KOPT-K1 (cell line): ENCODE measurements around the gene FKBP5.
"Not testable (repeated sequence)": the region's sequence is repeated elsewhere in the genome, so short reads cannot be mapped to it uniquely, and the experiment has no call there.

Experiments
- H3K27ac ChIP-seq: fragments of 200-600 bp; sonication (generic); 2 replicates; pipeline ENCODE4 v1.5.1; 2016; ENCODE audit warnings: antibody characterized with exemption, mild to moderate bottlenecking, low read depth, low read length; ENCODE audit not compliant: poor library complexity, severe bottlenecking
- H3K36me3 ChIP-seq: fragments of 200-600 bp; sonication (generic); 2 replicates; pipeline ENCODE4 v1.5.1; 2017; ENCODE audit warnings: antibody characterized with exemption, mild to moderate bottlenecking, low read length, moderate library complexity; ENCODE audit not compliant: insufficient read depth
- H3K9me3 ChIP-seq: fragments of 200-600 bp; sonication (generic); 2 replicates; pipeline ENCODE4 v1.5.1; 2017; ENCODE audit warnings: antibody characterized with exemption, low read length, mild to moderate bottlenecking; ENCODE audit not compliant: insufficient read depth, poor library complexity, severe bottlenecking

The FKBP5 gene

DNA sequence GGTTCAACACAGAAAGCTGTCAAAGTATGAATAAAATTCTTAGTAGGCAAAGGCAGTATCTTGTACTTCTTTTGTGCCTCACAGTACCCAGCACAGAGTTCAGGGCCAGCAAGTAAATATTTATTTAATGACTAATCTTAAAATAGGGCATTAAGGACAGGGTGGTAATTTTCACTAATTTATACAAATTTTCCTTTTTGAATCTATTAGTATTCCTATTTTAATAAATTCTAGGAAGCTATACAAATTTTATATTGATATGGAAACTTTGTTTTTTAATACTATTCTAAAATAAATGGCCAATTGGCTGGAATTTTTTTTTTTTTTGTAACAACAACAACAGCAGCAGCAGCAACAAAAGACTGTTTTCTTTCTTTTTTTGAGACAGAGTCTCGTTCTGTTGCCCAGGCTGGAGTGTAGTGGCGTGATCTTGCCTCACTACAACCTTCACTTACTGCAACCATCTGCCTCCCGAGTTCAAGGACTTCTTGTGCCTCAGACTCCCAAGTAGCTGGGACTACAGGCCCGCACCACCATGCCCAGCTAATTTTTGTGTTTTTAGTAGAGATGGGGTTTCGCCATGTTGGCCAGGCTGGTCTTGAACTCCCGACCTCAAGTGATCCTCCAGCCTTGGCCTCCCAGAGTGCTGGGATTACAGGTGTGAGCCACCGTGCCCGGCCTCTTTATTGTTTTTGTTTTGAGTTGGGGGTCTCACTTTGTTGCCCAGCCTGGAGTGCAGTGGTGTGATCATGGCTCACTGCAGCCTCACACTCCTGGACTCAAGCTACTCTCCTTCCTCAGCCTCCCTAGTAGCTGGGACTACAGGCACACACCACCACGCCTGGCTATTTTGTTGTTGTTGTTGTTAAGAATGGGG lies 85.2 kb downstream of the FKBP5 start:
- Histone ChIP-seq H3K9me3 (no peaks in the 10 kb centered on the region), H3K27ac (no peak overlapping the region), H3K36me3 (peaks cover 31% of the 10 kb centered on the region)

DNA sequence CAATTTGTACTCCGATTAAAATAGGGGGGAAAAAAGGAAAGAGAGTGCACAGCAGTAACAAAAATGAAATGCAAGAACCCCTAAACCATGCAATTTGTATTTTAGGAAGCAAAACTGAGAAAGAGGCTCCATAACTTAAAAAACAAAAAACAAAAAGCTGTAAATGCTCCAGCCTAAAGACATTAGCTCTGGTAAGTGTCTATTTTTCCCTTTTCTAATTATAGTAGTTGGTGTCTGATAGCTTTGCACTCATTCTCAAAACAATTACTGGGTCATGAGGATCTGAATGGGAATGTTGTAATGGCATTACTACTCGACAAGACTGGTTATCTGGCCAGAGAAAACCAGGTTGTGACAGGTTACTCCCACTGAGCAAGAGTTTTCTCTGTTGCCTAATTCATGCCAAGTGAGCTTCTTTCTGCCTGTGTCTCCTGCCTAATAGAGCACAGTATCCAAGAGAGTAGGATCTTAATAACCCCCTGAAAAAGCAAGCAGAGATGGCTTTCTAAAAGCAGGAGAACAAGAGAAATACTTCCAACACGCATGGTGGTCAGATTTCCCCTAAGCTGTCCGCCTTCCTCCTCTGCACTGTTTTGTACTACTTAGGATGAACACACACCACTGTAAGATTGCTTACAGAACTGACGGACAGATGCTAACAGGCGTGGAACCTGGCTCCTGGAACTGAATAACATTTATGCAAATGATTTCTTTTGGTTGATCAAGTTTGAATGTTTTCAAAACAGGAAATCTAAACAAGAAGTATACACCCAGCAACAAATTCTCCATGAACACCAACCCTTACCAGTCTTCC lies 86.4 kb downstream of the FKBP5 start:
- Histone ChIP-seq H3K9me3 (no peaks in the 10 kb centered on the region), H3K36me3 (peaks cover 26% of the 10 kb centered on the region), H3K27ac (peak overlapping the region; percentile 35)

DNA sequence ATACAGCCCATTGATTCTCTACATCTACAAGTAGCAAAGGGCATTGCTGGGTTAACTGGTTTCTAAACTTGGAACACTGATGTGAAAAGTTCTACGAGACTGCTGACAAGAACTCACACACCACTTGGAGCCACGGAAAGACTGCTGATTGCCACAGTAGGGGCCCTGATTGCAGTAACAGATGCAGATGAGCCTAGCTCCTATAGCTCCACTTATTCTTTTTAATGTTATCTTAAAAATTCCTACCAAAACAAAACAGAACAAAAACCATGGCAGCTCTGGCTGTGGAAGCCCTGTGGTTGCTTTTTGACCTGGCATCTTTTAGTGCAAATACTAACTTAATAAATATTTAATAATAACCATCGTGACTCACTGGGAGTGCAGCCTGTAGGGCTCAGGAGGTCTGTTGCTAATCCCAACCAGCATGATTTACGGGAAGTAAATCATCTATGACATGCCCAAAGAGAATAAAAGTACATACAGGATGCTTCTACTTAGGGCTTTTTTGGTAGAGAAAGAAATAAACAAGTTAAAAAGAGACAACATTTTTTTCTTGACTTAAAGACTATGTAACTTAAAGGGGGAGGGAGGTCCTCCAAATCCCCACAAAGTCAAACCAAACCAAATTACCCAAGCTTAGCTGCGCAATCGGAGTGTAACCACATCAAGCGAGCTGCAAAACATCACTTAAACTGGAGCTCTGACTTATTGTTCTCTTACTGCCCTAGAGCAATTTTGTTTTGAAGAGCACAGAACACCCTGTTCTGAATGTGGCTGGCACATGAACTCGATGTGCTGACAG lies 87.2 kb downstream of the FKBP5 start:
- no peaks in the 10 kb centered on the region for H3K9me3 ChIP-seq
- H3K36me3 ChIP-seq: peaks cover 26% of the 10 kb centered on the region
- H3K27ac ChIP-seq: peak overlapping the region; percentile 35

DNA sequence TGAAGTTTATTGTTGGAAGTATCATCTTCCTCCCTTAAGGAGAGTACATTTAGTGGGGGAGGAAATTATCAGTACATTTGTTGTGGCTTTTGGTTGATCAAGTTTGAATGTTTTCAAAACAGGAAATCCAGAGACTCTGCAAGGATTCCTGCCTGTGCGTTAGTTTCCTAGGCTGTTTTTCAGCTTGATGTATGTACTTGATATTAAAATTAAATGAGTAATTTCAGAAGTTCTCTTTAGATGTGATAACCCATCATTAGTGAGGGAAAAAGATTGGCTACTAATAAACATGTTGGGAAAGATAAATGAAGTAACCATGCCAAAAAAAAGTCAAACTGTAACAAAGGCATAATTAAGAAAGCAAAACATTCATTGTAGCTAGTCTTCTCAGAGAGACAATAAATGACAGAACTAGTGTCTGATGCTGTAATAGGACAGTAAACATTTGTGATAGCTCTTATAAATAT lies 88.0 kb downstream of the FKBP5 start:
- Histone ChIP-seq H3K27ac (no peak overlapping the region), H3K9me3 (no peaks in the 10 kb centered on the region), H3K36me3 (peaks cover 31% of the 10 kb centered on the region)

DNA sequence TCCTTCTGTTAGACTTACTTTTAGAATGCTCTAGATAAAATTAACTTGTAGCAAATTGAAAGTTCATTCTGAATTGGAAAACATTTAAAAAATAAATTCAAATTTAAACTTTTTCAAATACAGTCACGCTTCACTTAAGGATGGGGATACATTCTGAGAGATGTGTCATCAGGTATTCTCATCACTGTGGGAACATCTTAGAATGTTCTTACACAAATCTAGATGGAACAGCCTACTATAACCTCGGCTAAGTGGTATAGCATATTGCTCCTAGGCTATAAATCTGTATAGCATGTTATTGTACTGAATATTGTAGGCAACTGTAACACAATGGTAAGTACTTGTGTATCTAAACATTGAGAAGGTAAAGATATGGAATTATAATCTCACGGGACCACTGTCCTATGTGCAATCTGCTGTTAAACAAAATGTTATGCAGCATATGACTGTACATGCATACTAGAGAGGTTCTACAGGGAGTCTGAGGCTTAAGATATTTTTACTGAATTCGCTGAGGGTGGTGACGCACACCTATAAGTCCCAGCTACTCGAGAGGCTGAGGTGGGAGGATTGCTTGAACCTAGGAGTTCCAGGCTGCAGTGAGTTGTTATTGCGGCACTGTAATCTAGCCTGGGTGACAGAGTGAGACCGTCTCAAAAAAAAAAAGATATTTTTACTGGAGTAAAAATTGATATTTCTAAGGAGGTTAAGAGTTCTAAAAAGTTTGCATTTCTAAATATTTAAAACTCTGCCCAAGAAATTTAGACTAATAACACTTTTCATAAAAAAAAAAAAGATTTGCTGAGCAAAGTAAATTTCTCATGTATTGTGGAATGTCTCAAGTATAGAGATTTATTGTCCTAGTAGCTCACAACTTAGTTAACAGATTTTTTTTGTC lies 88.7 kb downstream of the FKBP5 start:
- Histone ChIP-seq H3K36me3 (peaks cover 32% of the 10 kb centered on the region), H3K9me3 (no peaks in the 10 kb centered on the region), H3K27ac (no peak overlapping the region)

DNA sequence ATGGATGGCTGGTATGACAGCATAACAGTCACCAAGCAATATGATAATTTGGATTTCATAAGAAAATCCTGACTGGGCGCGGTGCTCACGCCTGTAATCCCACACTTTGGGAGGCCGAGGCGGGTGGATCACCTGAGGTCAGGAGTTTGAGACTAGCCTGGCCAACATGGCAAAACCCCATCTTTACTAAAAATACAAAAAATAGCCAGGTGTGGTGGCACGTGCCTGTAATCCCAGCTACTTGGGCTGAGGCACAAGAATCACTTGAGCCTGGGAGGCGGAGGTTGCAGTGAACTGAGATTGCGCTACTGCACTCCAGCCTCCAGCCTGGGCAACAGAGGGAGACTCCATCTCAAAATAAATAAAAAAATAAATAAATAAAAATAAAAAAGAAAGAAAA lies 90.1 kb downstream of the FKBP5 start:
- not testable (repeated sequence) for H3K9me3 ChIP-seq, H3K27ac ChIP-seq
- peaks cover 43% of the 10 kb centered on the region for H3K36me3 ChIP-seq

DNA sequence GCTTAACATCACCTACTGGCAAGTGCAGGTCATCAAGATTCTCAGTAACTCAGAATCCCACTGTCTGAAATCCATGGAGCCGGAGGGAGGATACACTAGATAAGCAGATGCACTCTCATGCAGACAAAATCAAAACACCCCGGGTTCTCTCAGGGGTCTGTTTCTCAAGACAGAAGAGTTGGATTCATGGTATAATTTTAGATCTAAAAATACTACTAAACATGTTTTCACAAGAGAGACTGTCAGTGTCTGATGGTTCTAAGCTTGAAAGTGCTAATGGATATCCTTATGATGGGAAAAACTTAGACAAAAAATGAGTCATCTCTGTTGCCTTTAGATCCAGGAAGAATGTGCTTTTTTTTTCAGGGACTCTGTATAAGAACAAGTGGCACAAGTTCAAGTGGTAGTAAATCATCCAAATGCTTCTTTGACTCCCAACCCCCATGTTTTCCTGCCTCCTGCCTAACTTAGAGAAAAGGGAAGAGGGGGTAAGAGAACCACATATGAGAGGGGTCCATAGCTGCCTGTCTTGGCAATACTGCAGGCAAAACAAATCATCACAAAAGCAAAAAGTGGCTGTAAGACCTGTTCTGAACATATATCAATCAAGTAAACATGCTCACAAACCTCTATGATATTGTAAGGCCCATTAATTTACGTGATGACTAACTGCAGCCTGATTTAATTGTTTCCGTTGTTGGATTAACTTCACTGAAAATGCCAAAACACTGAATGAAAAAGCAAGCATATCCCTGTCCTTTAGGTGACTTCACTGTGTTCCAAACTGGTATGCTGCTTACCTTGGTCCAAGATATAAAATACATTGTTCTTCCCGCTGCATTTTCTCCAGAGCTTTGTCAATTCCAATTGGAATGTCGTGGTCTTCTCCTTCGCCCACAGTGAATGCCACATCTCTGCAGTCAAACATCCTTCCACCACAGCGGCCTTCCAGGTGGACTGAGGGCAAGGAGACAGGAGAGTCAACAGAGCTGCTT lies 92.0 kb downstream of the FKBP5 start:
- no peak overlapping the region for H3K27ac ChIP-seq
- H3K9me3 ChIP-seq: no peaks in the 10 kb centered on the region
- peaks cover 61% of the 10 kb centered on the region for H3K36me3 ChIP-seq

DNA sequence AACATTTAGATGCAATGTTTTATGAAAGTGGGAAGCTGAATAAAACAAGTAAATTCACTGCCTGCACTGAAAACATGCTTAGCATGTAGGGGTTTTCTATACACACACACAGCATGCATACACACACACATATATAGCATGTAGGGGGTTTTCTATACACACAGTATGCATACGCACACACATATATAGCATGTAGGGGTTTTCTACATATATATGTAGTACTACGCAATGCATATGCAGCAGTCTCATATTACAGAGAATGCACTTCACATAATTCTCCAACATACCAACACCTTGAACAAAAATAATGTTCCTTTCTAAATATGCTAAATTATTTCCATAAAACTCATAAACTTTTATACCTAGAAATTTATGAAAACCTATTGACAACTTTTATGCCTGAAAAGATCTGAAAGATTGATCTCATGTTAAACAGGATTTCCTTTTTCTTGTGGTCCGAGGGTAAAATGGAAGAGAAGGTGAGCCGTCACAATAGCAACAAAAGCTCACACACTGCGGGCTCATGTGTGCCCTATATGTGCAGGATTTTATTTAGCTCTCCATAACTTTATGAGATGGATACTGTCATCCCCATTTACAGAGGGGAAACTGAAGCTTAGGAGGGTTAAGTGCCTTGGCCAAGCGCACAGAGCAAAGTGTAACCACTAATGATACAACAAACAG lies 94.1 kb downstream of the FKBP5 start:
- Histone ChIP-seq H3K27ac (no peak overlapping the region), H3K9me3 (no peaks in the 10 kb centered on the region), H3K36me3 (peaks cover 82% of the 10 kb centered on the region)

DNA sequence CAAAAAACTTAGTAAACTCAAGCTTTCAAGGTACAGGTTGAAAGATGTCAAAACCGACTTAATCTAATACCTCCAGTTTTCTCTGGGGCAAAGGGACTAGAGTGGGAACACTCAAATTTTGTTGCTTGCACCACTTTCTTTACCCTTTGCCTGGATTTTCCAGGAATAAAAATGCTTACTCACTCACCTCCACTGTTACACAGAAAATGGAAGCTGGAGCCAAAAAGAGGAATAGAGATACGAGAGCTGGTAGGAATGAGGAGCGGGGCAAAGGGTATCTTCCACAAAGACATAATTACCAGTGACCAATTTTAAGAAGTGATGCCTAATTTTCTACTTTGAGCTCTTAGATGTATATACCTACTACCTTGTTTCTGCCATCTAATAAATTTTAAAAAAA lies 96.5 kb downstream of the FKBP5 start:
- Histone ChIP-seq H3K9me3 (no peaks in the 10 kb centered on the region), H3K27ac (no peak overlapping the region), H3K36me3 (peaks cover 94% of the 10 kb centered on the region)

DNA sequence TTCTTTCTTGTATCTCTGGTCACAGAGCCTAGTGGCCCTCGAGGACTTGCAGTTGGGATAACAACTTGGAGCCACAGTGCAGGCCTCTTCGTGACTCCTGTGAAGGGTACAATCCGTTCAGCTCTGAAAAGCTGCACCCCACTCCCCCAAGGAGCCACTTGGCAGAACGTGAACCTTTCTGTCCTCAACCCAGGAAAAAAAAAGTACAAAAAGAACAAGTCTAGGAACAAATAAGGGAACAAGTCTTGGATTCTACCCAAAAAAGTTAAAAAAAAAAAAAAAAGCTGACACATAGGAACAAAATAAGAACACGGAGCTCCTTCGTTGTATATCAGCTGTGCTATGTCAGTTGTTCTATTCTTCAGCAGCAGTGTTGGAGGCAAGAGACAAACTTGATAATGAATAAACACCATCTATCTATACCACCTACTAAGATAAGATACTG lies 98.1 kb downstream of the FKBP5 start:
- no peaks in the 10 kb centered on the region for H3K9me3 ChIP-seq
- H3K36me3 ChIP-seq: peaks cover 95% of the 10 kb centered on the region
- no peak overlapping the region for H3K27ac ChIP-seq

DNA sequence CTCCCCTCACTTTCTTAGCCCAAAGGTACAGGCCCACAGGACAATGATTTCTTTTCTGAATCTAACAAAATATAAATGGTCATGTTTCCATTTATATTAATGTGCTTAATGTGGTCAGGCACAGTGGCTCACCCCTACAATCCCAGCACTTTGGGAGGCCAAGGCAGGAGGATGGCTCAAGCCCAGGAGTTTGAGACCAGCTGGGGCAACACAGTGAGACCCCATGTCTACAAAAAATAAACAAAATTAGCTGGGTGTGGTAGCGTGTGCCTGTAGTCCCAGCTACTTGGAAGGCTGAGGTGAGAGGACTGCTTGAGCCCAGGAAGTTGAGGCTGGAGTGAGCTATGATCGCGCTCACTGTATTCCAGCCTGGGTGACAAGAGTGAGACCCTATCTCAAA lies 98.8 kb downstream of the FKBP5 start:
- H3K27ac ChIP-seq: no peak overlapping the region
- H3K36me3 ChIP-seq: peaks cover 95% of the 10 kb centered on the region

DNA sequence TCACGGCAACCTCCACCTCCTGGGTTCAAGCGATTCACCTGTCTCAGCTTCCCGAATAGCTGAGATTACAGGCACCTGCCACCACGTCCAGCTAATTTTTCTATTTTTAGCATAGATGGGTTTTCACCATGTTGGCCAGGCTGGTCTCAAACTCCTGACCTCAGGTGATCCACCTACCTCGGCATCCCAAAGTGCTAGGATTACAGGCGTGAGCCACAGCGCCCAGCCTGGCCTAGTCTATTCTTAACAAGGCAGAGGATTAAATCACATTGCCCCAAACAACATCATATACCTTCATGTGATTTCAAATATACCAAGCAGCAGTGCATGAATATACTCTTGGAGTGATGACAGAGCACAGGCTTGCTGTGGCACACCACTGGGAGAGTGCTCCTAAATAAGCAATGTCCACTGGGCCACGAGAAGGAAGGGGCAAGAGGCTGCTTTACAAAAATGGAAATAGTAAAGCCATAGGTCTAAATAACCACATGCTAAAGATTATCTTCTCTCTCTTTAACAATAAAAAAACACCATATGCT lies 99.4 kb downstream of the FKBP5 start:
- Histone ChIP-seq H3K9me3 (no peaks in the 10 kb centered on the region), H3K27ac (no peak overlapping the region), H3K36me3 (peaks cover 95% of the 10 kb centered on the region)

More for the DNA sequence above, 98.8 kb downstream of the FKBP5 start:
- no peaks in the 10 kb centered on the region for H3K9me3 ChIP-seq
